H1 (cell line): ENCODE results near the gene RILPL2.

Experiments used
- ASH2L ChIP-seq: fragments of 200-600, 300-600 bp; sonication (generic); IDR thresholded peaks from one replicate; pipeline ENCODE4 v1.7.1; 2017; ENCODE audit warnings: low read length
- CHD1 ChIP-seq: IDR thresholded peaks from 2 replicates; pipeline ENCODE4 v1.6.1; 2012; ENCODE audit warnings: low read depth, low read length, improper control_type of control experiment
- TAF1 ChIP-seq: IDR thresholded peaks from 2 replicates; pipeline ENCODE4 v1.6.1; 2011; ENCODE audit warnings: mild to moderate bottlenecking, low read depth, low read length

DNA sequence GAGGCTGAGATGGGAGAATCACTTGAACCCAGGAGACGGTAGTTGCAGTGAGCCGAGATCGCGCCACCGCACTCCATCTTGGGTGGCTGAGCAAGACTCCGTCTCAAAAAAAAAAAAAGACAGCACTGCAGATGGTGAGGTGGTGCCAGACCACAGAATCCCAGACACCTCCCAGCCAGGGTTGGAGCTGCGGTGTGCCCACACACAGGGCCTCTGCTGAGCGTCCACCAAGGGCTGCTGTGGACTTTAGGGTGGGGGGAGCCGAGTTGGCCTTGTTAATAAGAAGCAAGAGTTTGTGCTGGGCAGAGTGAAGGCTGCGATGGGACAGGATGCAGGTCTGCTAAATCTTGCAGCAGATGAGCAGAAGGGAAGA, 38.3 kb downstream of the RILPL2 start:
- TF ChIP-seq TAF1 = no peak
- no peak for TF ChIP-seq CHD1
- no peak for TF ChIP-seq ASH2L
